ENCODE measurements around the gene RIN3. TPM values are rescaled to one million over a fixed set of nuclear protein-coding genes. Genes with fewer than 3 reads are reported as not detected.

Gene RIN3
- total and polyA plus RNA-seq, 2 donors (not counting 3 experiments of a cell fraction or from before 2014, with no cell fraction given), result 5.1 to 20.8 TPM

GRCh38 chr14:92704821-92705220 is 191.2 kb downstream of the RIN3 start:
- no peak for TF ChIP-seq FOS (IDR thresholded peaks at IDR 0.05; ENCODE audit: borderline replicate concordance, insufficient read depth, low read length)
- no peak for TF ChIP-seq POLR2AphosphoS5 (IDR thresholded peaks at IDR 0.05; ENCODE audit: insufficient read depth, low read depth, low read length)
- no peak for TF ChIP-seq JUN (IDR thresholded peaks at IDR 0.05; ENCODE audit: borderline replicate concordance, insufficient read depth, insufficient read length, low read depth)
- TF ChIP-seq EZH2 (IDR thresholded peaks at IDR 0.05; ENCODE audit: borderline replicate concordance, low read depth, low read length, severe bottlenecking), result no peak
- TF ChIP-seq GATA2 (IDR thresholded peaks at IDR 0.05; ENCODE audit: insufficient read depth, insufficient read length, low read depth, low read length), result no peak
- TF ChIP-seq POLR2A (IDR thresholded peaks at IDR 0.05; ENCODE audit: low read depth, low read length), result no peak
- no peak for TF ChIP-seq CTCF (IDR thresholded peaks at IDR 0.05; ENCODE audit: extremely low read depth in 1 of 2, insufficient read depth in 1 of 2, low read depth in 1 of 2, low read length in 2 of 2)
- TF ChIP-seq MAX (IDR thresholded peaks at IDR 0.05; ENCODE audit: insufficient read depth, insufficient read length), result no peak
- no peak for TF ChIP-seq MYC (IDR thresholded peaks at IDR 0.05; ENCODE audit: low read depth, low read length)
- FAIRE-seq, result no peak
- BruUV-seq (replicated peaks), result no TSS peak

More at GRCh38 chr14:92704821-92705220, 191.2 kb downstream of the RIN3 start:
- Histone ChIP-seq H4K20me1 (replicated peaks; ENCODE audit: control insufficient read depth, extremely low read depth, insufficient read depth, low read length) (no peaks in the 10 kb centered on the region), H3K9me3 (replicated peaks; ENCODE audit: control insufficient read depth, insufficient read depth, low read length) (no peaks in the 10 kb centered on the region), H3K79me2 (ENCODE audit: control insufficient read depth, insufficient read depth, low read length) (no peaks in the 10 kb centered on the region), H2AFZ (ENCODE audit: low read depth, low read length) (no peak overlapping the region), H3K27me3 (ENCODE audit: control insufficient read depth in 2 of 2, insufficient read depth in 2 of 2, low read length in 2 of 2) (no peaks in the 10 kb centered on the region), H3K9me1 (replicated peaks; ENCODE audit: control insufficient read depth, extremely low read depth, insufficient read depth, low read length) (no peaks in the 10 kb centered on the region), H3K4me2 (ENCODE audit: insufficient read depth, low read length) (no peak overlapping the region), H3K4me3 (replicated peaks in 1 of 3; ENCODE audit: insufficient read depth in 1 of 3, low read depth in 1 of 3, low read length in 3 of 3) (no peak overlapping the region), H3K4me1 (ENCODE audit: control insufficient read depth, extremely low read depth, insufficient read depth, low read length) (no peaks in the 10 kb centered on the region), H3K9ac (replicated peaks; ENCODE audit: extremely low read depth, insufficient read depth, low read length) (no peak overlapping the region), H3K27ac (ENCODE audit: insufficient read depth, low read depth, low read length) (no peak overlapping the region), H3K36me3 (ENCODE audit: control insufficient read depth in 2 of 2, extremely low read depth in 1 of 2, insufficient read depth in 2 of 2, low read length in 2 of 2) (peaks cover 0 to 9% of the 10 kb centered on the region in 2 experiments)
- intact Hi-C loops (cut with micrococcal nuclease), result no loop called here
- POLR2A ChIA-PET, result no interaction called here
- dilution Hi-C loops (cut with MboI; ENCODE audit: extremely low pct_ligation_motif_present, low sequenced_read_pairs), result no loop called here
- no peak for DNase-seq (ENCODE audit: low read depth, low spot score)
- CTCF ChIA-PET, result no interaction called here
